HepG2 (cell line): ENCODE measurements around the gene ORC3. TPM values are rescaled to one million over a fixed set of nuclear protein-coding genes. Genes with fewer than 3 reads are reported as not detected.

Source experiments
- ATAC-seq: fragments of 200-7000 bp; cut with Tn5 transposase; 3 replicates; pipeline ENCODE4 v1.9.1; 2020; ENCODE audit warnings: mild to moderate bottlenecking, moderate library complexity
- BruUV-seq: library from RNA; stranded (reverse); fragments of 400-500 nt; replicated peaks from 2 replicates; lab custom pipeline; 2021; lab: Mats Ljungman, UMichigan
- CTCF ChIA-PET: fragments of 300-600 bp; formaldehyde crosslinking; extraction: SDS; loops from one replicate; lab custom pipeline; 2021; ENCODE audit warnings: low total read pairs, inconsistent platforms, low intra/inter-chr PET ratio; lab: Yijun Ruan, JAX
- POLR2A ChIA-PET: fragments of 350-600 bp; sonication (Branson Sonifier 250); formaldehyde crosslinking; loops from one replicate; lab custom pipeline; 2020; ENCODE audit warnings: antibody characterized with exemption, inconsistent platforms; lab: Yijun Ruan, JAX
- DNase-seq: peaks from one replicate; pipeline ENCODE4 v3.0.0-alpha.2; 2015; ENCODE audit warnings: low spot score
- FAIRE-seq: peaks from 3 replicates; lab custom pipeline; 2011; peaks lifted over from hg19 to GRCh38; lab: Jason Lieb, UNC
- H2AFZ ChIP-seq: one replicate; pipeline ENCODE4 v1.6.1; 2011; ENCODE audit warnings: low read length, inconsistent platforms
- H3K27ac ChIP-seq: fragments of 300-600 bp; 3 replicates; pipeline ENCODE4 v1.8.0; 2011; ENCODE audit warnings: mixed run types, mild to moderate bottlenecking, mixed read lengths, low read length, inconsistent platforms; ENCODE audit not compliant: insufficient read depth; ENCODE audit errors: extremely low read length
- H3K27me3 ChIP-seq, 2 experiments: fragments of 200-600 bp in 1 of 2; 2 replicates in 1 of 2; 3 replicates in 1 of 2; pipeline versions ENCODE4 v1.6.0 to v1.8.0; 2011; ENCODE audit warnings: low read length in 2 of 2, mild to moderate bottlenecking in 2 of 2, moderate library complexity in 2 of 2, inconsistent platforms in 1 of 2; ENCODE audit not compliant: insufficient read depth in 2 of 2, control insufficient read depth in 1 of 2
- H3K36me3 ChIP-seq, 2 experiments: fragments of 200-600 bp in 1 of 2; replicated peaks in 1 of 2; 2 replicates in 1 of 2; 3 replicates in 1 of 2; pipeline versions ENCODE4 v1.5.1 to v1.8.0; 2011; ENCODE audit warnings: low read length in 2 of 2, inconsistent platforms in 1 of 2; ENCODE audit not compliant: insufficient read depth in 2 of 2, control insufficient read depth in 1 of 2
- H3K4me1 ChIP-seq: 2 replicates; pipeline ENCODE4 v1.5.1; 2012; ENCODE audit warnings: low read length, inconsistent platforms; ENCODE audit not compliant: insufficient read depth
- H3K4me2 ChIP-seq: 2 replicates; pipeline ENCODE4 v1.6.0; 2011; ENCODE audit warnings: low read depth, low read length, inconsistent platforms
- H3K4me3 ChIP-seq, 3 experiments: fragments of 200-600 bp in 1 of 3; sonication (generic), shearing (Covaris generic) in 1 of 3; replicated peaks in 1 of 3; 2 replicates each; pipeline ENCODE4 v1.5.1; 2011 to 2016; ENCODE audit warnings: low read length in 3 of 3, inconsistent platforms in 2 of 3, low read depth in 2 of 3, mild to moderate bottlenecking in 2 of 3, control low read depth in 1 of 3, mixed read lengths in 1 of 3; ENCODE audit not compliant: insufficient read depth in 1 of 3
- H3K79me2 ChIP-seq: one replicate; pipeline ENCODE4 v1.6.1; 2011; ENCODE audit warnings: low read length, inconsistent platforms; ENCODE audit not compliant: insufficient read depth
- H3K9ac ChIP-seq: 2 replicates; pipeline ENCODE4 v1.6.0; 2011; ENCODE audit warnings: mild to moderate bottlenecking, low read depth, low read length, inconsistent platforms; ENCODE audit not compliant: insufficient read depth
- H3K9me3 ChIP-seq: 2 replicates; pipeline ENCODE4 v1.5.1; 2012; ENCODE audit warnings: mild to moderate bottlenecking, low read length
- H4K20me1 ChIP-seq: 2 replicates; pipeline ENCODE4 v1.6.0; 2011; ENCODE audit warnings: inconsistent platforms, mild to moderate bottlenecking, low read length, moderate library complexity; ENCODE audit not compliant: insufficient read depth
- CENPX ChIP-seq: sonication (generic); formaldehyde crosslinking; IDR thresholded peaks from 2 replicates; pipeline ENCODE4 v1.9.0; 2021; ENCODE audit warnings: mild to moderate bottlenecking, missing genetic modification reagents, moderate library complexity
- MBD4 ChIP-seq: IDR thresholded peaks from 2 replicates; pipeline ENCODE4 v1.6.1; 2012; ENCODE audit warnings: low read length, inconsistent platforms, borderline replicate concordance
- NFYC ChIP-seq: IDR thresholded peaks from 2 replicates; pipeline ENCODE4 v1.6.1; 2016; ENCODE audit warnings: missing genetic modification reagents, missing compliant biosample characterization
- NR2C2 ChIP-seq: sonication (generic); formaldehyde crosslinking; IDR thresholded peaks from 2 replicates; pipeline ENCODE4 v1.4.0; 2020; ENCODE audit warnings: missing genetic modification reagents, mild to moderate bottlenecking, moderate library complexity, borderline replicate concordance
- ZFYVE20 ChIP-seq: sonication (generic); formaldehyde crosslinking; IDR thresholded peaks from 2 replicates; pipeline ENCODE4 v1.8.0; 2023; ENCODE audit warnings: low read depth, mild to moderate bottlenecking, moderate library complexity, missing genetic modification reagents, borderline replicate concordance
- ZNF570 ChIP-seq: sonication (generic); formaldehyde crosslinking; IDR thresholded peaks from 2 replicates; pipeline ENCODE4 v1.4.0; 2020; ENCODE audit warnings: mild to moderate bottlenecking, missing genetic modification reagents, borderline replicate concordance
- ZNF761 ChIP-seq: sonication (generic); formaldehyde crosslinking; conservative IDR thresholded peaks from 2 replicates; pipeline ENCODE4 v1.4.0; 2020; ENCODE audit warnings: mild to moderate bottlenecking, missing genetic modification reagents
- WGBS: methylation state at CpG from one replicate; pipeline ENCODE4 v1.1.6; 2017; ENCODE audit warnings: low lambda C conversion rate; 5-methylcytosine and 5-hydroxymethylcytosine counted together
- in situ Hi-C: cut with HindIII; loops from 2 replicates; pipeline ENCODE4 v1.10.0; 2017; ENCODE audit warnings: low pct_unique_long_range_greater_than_20kb; ENCODE audit not compliant: extremely low pct_ligation_motif_present
- intact Hi-C: fragments of 100-400 bp; cut with micrococcal nuclease; formaldehyde crosslinking; loops from one replicate; pipeline ENCODE4 v1.10.0; 2022; ENCODE audit not compliant: unreplicated experiment
- polyA plus RNA-seq, 8 experiments: library from polyadenylated mRNA; depleted of rRNA in 3 of 8; stranded (reverse) in 7 of 8; unstranded in 1 of 8; fragments of >200 nt; fragmentation: Illumina TruSeq in 4 of 8; extraction: Trizol in 4 of 8; gene quantifications; 2 replicates each; pipeline versions ENCODE4 v1.2.1 to v1.2.3, GENCODE V29; 2011 to 2016; ENCODE audit warnings: low read depth in 4 of 8, missing spikeins in 1 of 8, mixed read lengths in 1 of 8; ENCODE audit not compliant: insufficient read depth in 1 of 8
- total RNA-seq, 5 experiments: library from RNA; depleted of rRNA; stranded (reverse); fragments of >200 nt; fragmentation: Illumina TruSeq; extraction: Trizol; gene quantifications; 2 replicates each; pipeline ENCODE4 v1.2.3, GENCODE V29; 2016; ENCODE audit warnings: low read depth in 1 of 5
- TF ChIP-seq, protein P1 (sequence below): sonication (generic); formaldehyde crosslinking; IDR thresholded peaks from 2 replicates; pipeline ENCODE4 v1.4.0; 2020; ENCODE audit warnings: missing genetic modification reagents
- TF ChIP-seq, protein P2 (sequence below): sonication (generic); formaldehyde crosslinking; IDR thresholded peaks from 2 replicates; pipeline ENCODE4 v1.4.0; 2020; ENCODE audit warnings: missing genetic modification reagents
- TF ChIP-seq, protein P3 (sequence below): sonication (generic); formaldehyde crosslinking; IDR thresholded peaks from 2 replicates; pipeline ENCODE4 v1.8.0; 2022; ENCODE audit warnings: missing genetic modification reagents, mild to moderate bottlenecking, moderate library complexity, borderline replicate concordance
- TF ChIP-seq, protein P4 (sequence below): sonication (generic); formaldehyde crosslinking; IDR thresholded peaks from 2 replicates; pipeline ENCODE4 v1.4.0; 2020; ENCODE audit warnings: missing genetic modification reagents
- TF ChIP-seq, protein P5 (sequence below): sonication (generic); formaldehyde crosslinking; IDR thresholded peaks from 2 replicates; pipeline ENCODE4 v1.8.0; 2022; ENCODE audit warnings: mild to moderate bottlenecking, missing genetic modification reagents, moderate library complexity

ORC3 gene
- total and polyA plus RNA-seq, 2 of the 13 experiments (the other 11 are each of a cell fraction or from before 2014, with no cell fraction given): 21.8 to 43.5 TPM

DNA sequence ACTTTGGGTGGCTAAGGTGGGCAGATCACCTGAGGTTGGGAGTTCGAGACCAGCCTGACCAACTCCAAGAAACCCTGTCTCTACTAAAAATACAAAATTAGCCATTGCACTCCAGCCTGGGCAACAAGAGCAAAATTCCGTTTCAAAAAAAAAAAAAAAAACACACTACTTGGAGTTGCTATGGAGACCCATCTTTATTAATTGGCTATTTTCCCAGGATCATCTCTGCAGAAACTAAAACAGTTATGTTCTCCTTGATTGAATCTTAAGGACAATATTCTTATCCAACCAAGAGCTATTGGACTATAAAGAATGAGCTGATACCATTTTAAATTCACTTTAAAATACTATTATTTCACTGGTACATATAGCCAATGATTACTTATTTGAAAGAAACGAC, 97.4 kb downstream of the ORC3 start:
- BruUV-seq: no TSS peak
- no peak overlapping the region for H3K27ac ChIP-seq
- H3K27me3 ChIP-seq: no peaks in the 10 kb centered on the region
- in situ Hi-C loops: no loop called here
- DNase-seq (no peak), ATAC-seq (no peak), FAIRE-seq (no peak)
- peaks cover 88% of the 10 kb centered on the region for H3K4me1 ChIP-seq
- 88% methylated on average over 3 of the region's 3 CpGs for WGBS
- no peak overlapping the region for H2AFZ ChIP-seq
- H3K4me3 ChIP-seq: no peak overlapping the region
- peaks cover 43% of the 10 kb centered on the region for H4K20me1 ChIP-seq
- no peaks in the 10 kb centered on the region for H3K9me3 ChIP-seq
- no peak overlapping the region for H3K4me2 ChIP-seq
- peaks cover 1 to 13% of the 10 kb centered on the region in 2 experiments; a peak in 2 of 5 replicates for H3K36me3 ChIP-seq
- peaks cover 97% of the 10 kb centered on the region for H3K79me2 ChIP-seq
- H3K9ac ChIP-seq: no peak overlapping the region
- POLR2A ChIA-PET: no interaction called here
- intact Hi-C loops: no loop called here
- CTCF ChIA-PET: no interaction called here
- TF ChIP-seq, protein P1, sequence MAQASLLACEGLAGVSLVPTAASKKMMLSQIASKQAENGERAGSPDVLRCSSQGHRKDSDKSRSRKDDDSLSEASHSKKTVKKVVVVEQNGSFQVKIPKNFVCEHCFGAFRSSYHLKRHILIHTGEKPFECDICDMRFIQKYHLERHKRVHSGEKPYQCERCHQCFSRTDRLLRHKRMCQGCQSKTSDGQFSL (CRISPR knock-in tag): no peak
- TF ChIP-seq CENPX (CRISPR knock-in tag) (no peak), MBD4 (no peak), ZNF570 (CRISPR knock-in tag) (no peak), NFYC (CRISPR knock-in tag) (no peak), ZNF761 (CRISPR knock-in tag) (no peak), ZFYVE20 (no peak), NR2C2 (no peak)
- TF ChIP-seq, protein P2, sequence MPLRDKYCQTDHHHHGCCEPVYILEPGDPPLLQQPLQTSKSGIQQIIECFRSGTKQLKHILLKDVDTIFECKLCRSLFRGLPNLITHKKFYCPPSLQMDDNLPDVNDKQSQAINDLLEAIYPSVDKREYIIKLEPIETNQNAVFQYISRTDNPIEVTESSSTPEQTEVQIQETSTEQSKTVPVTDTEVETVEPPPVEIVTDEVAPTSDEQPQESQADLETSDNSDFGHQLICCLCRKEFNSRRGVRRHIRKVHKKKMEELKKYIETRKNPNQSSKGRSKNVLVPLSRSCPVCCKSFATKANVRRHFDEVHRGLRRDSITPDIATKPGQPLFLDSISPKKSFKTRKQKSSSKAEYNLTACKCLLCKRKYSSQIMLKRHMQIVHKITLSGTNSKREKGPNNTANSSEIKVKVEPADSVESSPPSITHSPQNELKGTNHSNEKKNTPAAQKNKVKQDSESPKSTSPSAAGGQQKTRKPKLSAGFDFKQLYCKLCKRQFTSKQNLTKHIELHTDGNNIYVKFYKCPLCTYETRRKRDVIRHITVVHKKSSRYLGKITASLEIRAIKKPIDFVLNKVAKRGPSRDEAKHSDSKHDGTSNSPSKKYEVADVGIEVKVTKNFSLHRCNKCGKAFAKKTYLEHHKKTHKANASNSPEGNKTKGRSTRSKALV: no peak
- TF ChIP-seq, protein P3, sequence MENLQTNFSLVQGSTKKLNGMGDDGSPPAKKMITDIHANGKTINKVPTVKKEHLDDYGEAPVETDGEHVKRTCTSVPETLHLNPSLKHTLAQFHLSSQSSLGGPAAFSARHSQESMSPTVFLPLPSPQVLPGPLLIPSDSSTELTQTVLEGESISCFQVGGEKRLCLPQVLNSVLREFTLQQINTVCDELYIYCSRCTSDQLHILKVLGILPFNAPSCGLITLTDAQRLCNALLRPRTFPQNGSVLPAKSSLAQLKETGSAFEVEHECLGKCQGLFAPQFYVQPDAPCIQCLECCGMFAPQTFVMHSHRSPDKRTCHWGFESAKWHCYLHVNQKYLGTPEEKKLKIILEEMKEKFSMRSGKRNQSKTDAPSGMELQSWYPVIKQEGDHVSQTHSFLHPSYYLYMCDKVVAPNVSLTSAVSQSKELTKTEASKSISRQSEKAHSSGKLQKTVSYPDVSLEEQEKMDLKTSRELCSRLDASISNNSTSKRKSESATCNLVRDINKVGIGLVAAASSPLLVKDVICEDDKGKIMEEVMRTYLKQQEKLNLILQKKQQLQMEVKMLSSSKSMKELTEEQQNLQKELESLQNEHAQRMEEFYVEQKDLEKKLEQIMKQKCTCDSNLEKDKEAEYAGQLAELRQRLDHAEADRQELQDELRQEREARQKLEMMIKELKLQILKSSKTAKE: no peak
- TF ChIP-seq, protein P4, sequence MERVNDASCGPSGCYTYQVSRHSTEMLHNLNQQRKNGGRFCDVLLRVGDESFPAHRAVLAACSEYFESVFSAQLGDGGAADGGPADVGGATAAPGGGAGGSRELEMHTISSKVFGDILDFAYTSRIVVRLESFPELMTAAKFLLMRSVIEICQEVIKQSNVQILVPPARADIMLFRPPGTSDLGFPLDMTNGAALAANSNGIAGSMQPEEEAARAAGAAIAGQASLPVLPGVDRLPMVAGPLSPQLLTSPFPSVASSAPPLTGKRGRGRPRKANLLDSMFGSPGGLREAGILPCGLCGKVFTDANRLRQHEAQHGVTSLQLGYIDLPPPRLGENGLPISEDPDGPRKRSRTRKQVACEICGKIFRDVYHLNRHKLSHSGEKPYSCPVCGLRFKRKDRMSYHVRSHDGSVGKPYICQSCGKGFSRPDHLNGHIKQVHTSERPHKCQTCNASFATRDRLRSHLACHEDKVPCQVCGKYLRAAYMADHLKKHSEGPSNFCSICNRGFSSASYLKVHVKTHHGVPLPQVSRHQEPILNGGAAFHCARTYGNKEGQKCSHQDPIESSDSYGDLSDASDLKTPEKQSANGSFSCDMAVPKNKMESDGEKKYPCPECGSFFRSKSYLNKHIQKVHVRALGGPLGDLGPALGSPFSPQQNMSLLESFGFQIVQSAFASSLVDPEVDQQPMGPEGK (CRISPR knock-in tag): no peak
- TF ChIP-seq, protein P5, sequence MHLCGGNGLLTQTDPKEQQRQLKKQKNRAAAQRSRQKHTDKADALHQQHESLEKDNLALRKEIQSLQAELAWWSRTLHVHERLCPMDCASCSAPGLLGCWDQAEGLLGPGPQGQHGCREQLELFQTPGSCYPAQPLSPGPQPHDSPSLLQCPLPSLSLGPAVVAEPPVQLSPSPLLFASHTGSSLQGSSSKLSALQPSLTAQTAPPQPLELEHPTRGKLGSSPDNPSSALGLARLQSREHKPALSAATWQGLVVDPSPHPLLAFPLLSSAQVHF (CRISPR knock-in tag): no peak
